ENCODE results near the gene CTPS1. TPM values are rescaled to one million over a fixed set of nuclear protein-coding genes. Genes with fewer than 3 reads are reported as not detected.

Gene CTPS1
- total and polyA plus RNA-seq, 2 experiments from 2014 or later: 19.8 to 30.3 TPM

- no peaks in the 10 kb centered on the region for H3K9me2 ChIP-seq (ENCODE audit: insufficient read depth)
- no peaks in the 10 kb centered on the region for H3K79me2 ChIP-seq (ENCODE audit: insufficient read depth)
- no peak overlapping the region for H2AFZ ChIP-seq
- H3K4me2 ChIP-seq (ENCODE audit: unreplicated experiment): no peak overlapping the region
- H3K27ac ChIP-seq: no peak overlapping the region
- no peaks in the 10 kb centered on the region for H3K27me3 ChIP-seq (replicated peaks; ENCODE audit: insufficient read depth)
- H4K20me1 ChIP-seq (ENCODE audit: insufficient read depth): no peaks in the 10 kb centered on the region
- in situ Hi-C loops (cut with MboI): no loop called here
- no peak overlapping the region for H3K9ac ChIP-seq
- no peak for TF ChIP-seq EZH2 (IDR thresholded peaks at IDR 0.05; ENCODE audit: insufficient read depth, poor library complexity, severe bottlenecking)
- no peak for TF ChIP-seq EZH2phosphoT487 (IDR thresholded peaks at IDR 0.05; ENCODE audit: insufficient read depth, low read depth)
- H3K9me3 ChIP-seq (ENCODE audit: low read depth): no peaks in the 10 kb centered on the region
- H3F3A ChIP-seq (ENCODE audit: insufficient read depth): no peaks in the 10 kb centered on the region
- H3K4me1 ChIP-seq (ENCODE audit: insufficient read depth): no peaks in the 10 kb centered on the region
- no peaks in the 10 kb centered on the region for H3K36me3 ChIP-seq (ENCODE audit: low read depth)
- no peak overlapping the region for H3K4me3 ChIP-seq
- WGBS, 2 experiments (ENCODE audit: low coverage in 1 of 2, low lambda C conversion rate in 2 of 2, missing lambda C conversion rate in 2 of 2): 68 to 69% methylated on average over 5 of the region's 5 CpGs
- DNase-seq: peak; percentile 40
Measured at GRCh38 chr1:40936931-40937339, 42.6 kb upstream of the CTPS1 start.

GRCh38 chr1:40938393-40938792, 41.1 kb upstream of the CTPS1 start:
- no peak overlapping the region for H3K9ac ChIP-seq
- no peaks in the 10 kb centered on the region for H3F3A ChIP-seq (ENCODE audit: insufficient read depth)
- H3K36me3 ChIP-seq (ENCODE audit: low read depth): no peaks in the 10 kb centered on the region
- no peak overlapping the region for H3K4me3 ChIP-seq
- no peak overlapping the region for H3K4me2 ChIP-seq (ENCODE audit: unreplicated experiment)
- H2AFZ ChIP-seq: no peak overlapping the region
- 97 to 98% methylated on average over 6 of the region's 6 CpGs for WGBS, 2 experiments (ENCODE audit: low coverage in 1 of 2, low lambda C conversion rate in 2 of 2, missing lambda C conversion rate in 2 of 2)
- DNase-seq: no peak
- H3K9me2 ChIP-seq (ENCODE audit: insufficient read depth): no peaks in the 10 kb centered on the region
- H3K27me3 ChIP-seq (replicated peaks; ENCODE audit: insufficient read depth): no peaks in the 10 kb centered on the region
- H3K4me1 ChIP-seq (ENCODE audit: insufficient read depth): no peaks in the 10 kb centered on the region
- in situ Hi-C loops (cut with MboI): no loop called here
- H3K9me3 ChIP-seq (ENCODE audit: low read depth): no peaks in the 10 kb centered on the region
- TF ChIP-seq EZH2 (IDR thresholded peaks at IDR 0.05; ENCODE audit: insufficient read depth, poor library complexity, severe bottlenecking): no peak
- no peak for TF ChIP-seq EZH2phosphoT487 (IDR thresholded peaks at IDR 0.05; ENCODE audit: insufficient read depth, low read depth)
- no peak overlapping the region for H3K27ac ChIP-seq
- no peaks in the 10 kb centered on the region for H4K20me1 ChIP-seq (ENCODE audit: insufficient read depth)
- no peaks in the 10 kb centered on the region for H3K79me2 ChIP-seq (ENCODE audit: insufficient read depth)

GRCh38 chr1:40939320-40940059, 40.0 kb upstream of the CTPS1 start:
- H4K20me1 ChIP-seq (ENCODE audit: insufficient read depth): no peaks in the 10 kb centered on the region

GRCh38 chr1:40944326-40944725, 35.2 kb upstream of the CTPS1 start:
- H3K27me3 ChIP-seq (replicated peaks; ENCODE audit: insufficient read depth): no peaks in the 10 kb centered on the region
- in situ Hi-C loops (cut with MboI): no loop called here
- H4K20me1 ChIP-seq (ENCODE audit: insufficient read depth): no peaks in the 10 kb centered on the region
- TF ChIP-seq EZH2phosphoT487 (IDR thresholded peaks at IDR 0.05; ENCODE audit: insufficient read depth, low read depth): no peak
- TF ChIP-seq EZH2 (IDR thresholded peaks at IDR 0.05; ENCODE audit: insufficient read depth, poor library complexity, severe bottlenecking): no peak
- H3K9me2 ChIP-seq (ENCODE audit: insufficient read depth): no peaks in the 10 kb centered on the region
- H3K27ac ChIP-seq: no peak overlapping the region
- no peak overlapping the region for H3K4me2 ChIP-seq (ENCODE audit: unreplicated experiment)
- H3K4me1 ChIP-seq (ENCODE audit: insufficient read depth): peaks cover 12% of the 10 kb centered on the region; the same call in 1 of the 2 replicates
- no peaks in the 10 kb centered on the region for H3F3A ChIP-seq (ENCODE audit: insufficient read depth)
- H2AFZ ChIP-seq: no peak overlapping the region
- H3K9ac ChIP-seq: no peak overlapping the region
- peak; percentile 26 for DNase-seq
- WGBS, 2 experiments (ENCODE audit: low coverage in 1 of 2, low lambda C conversion rate in 2 of 2, missing lambda C conversion rate in 2 of 2): 57 to 58% methylated on average over 7 of the region's 7 CpGs
- H3K9me3 ChIP-seq (ENCODE audit: low read depth): no peaks in the 10 kb centered on the region
- H3K79me2 ChIP-seq (ENCODE audit: insufficient read depth): no peaks in the 10 kb centered on the region
- H3K4me3 ChIP-seq: no peak overlapping the region
- H3K36me3 ChIP-seq (ENCODE audit: low read depth): no peaks in the 10 kb centered on the region

More at GRCh38 chr1:40939320-40940059, 40.0 kb upstream of the CTPS1 start:
- Histone ChIP-seq H2AFZ (no peak overlapping the region), H3K9me3 (ENCODE audit: low read depth) (no peaks in the 10 kb centered on the region), H3K4me2 (ENCODE audit: unreplicated experiment) (no peak overlapping the region), H3K9ac (no peak overlapping the region), H3K36me3 (ENCODE audit: low read depth) (no peaks in the 10 kb centered on the region), H3K9me2 (ENCODE audit: insufficient read depth) (no peaks in the 10 kb centered on the region), H3K4me3 (no peak overlapping the region), H3K4me1 (ENCODE audit: insufficient read depth) (0 out of 2 replicates have a peak, but pooled peaks cover 4% of the 10 kb centered on the region), H3K27me3 (replicated peaks; ENCODE audit: insufficient read depth) (no peaks in the 10 kb centered on the region), H3K27ac (no peak overlapping the region), H3K79me2 (ENCODE audit: insufficient read depth) (no peaks in the 10 kb centered on the region), H3F3A (ENCODE audit: insufficient read depth) (no peaks in the 10 kb centered on the region)
- TF ChIP-seq EZH2 (IDR thresholded peaks at IDR 0.05; ENCODE audit: insufficient read depth, poor library complexity, severe bottlenecking): no peak
- TF ChIP-seq EZH2phosphoT487 (IDR thresholded peaks at IDR 0.05; ENCODE audit: insufficient read depth, low read depth): no peak
- in situ Hi-C loops (cut with MboI): no loop called here
- peak; percentile 75 for DNase-seq
- WGBS, 2 experiments (ENCODE audit: low coverage in 1 of 2, low lambda C conversion rate in 2 of 2, missing lambda C conversion rate in 2 of 2): 33 to 36% methylated on average over 12 of the region's 12 CpGs

Measured in GM23248 (cell line).